ENCODE results near the gene CEP70. TPM values are rescaled to one million over a fixed set of nuclear protein-coding genes. Genes with fewer than 3 reads are reported as not detected.

The CEP70 gene
- total and polyA plus RNA-seq, 2 donors (not counting 1 experiment from before 2014, with no cell fraction given), result 1.00 to 9.6 TPM

GRCh38 chr3:138452436-138452835, 141.6 kb downstream of the CEP70 start:
- H4K20me1 ChIP-seq (ENCODE audit: control insufficient read depth, insufficient read depth, low read length, poor library complexity, severe bottlenecking), result no peaks in the 10 kb centered on the region
- ChIA-PET CTCF (no interaction called here), POLR2A (no interaction called here)
- H3K9ac ChIP-seq (ENCODE audit: low read length), result no peak overlapping the region
- no peaks in the 10 kb centered on the region for H3K36me3 ChIP-seq (replicated peaks in 1 of 2; ENCODE audit: control extremely low read depth in 1 of 2, control insufficient read depth in 1 of 2, extremely low read depth in 1 of 2, insufficient read depth in 2 of 2, low read length in 1 of 2)
- Mint-ChIP-seq H3K27ac (no peak overlapping the region), H3K4me3 (no peak overlapping the region), H3K4me1 (no peaks in the 10 kb centered on the region), H3K27me3 (peaks cover 18% of the 10 kb centered on the region), H3K9me3 (ENCODE audit: insufficient read depth) (no peaks in the 10 kb centered on the region)
- intact Hi-C loops (cut with micrococcal nuclease), result no loop called here
- no peak overlapping the region for H2AFZ ChIP-seq (ENCODE audit: insufficient read depth, low read depth, low read length, poor library complexity, severe bottlenecking)
- no peak for DNase-seq
- no peaks in the 10 kb centered on the region for H3K79me2 ChIP-seq (ENCODE audit: control insufficient read depth, insufficient read depth, low read length)
- no peak overlapping the region for H3K4me3 ChIP-seq (ENCODE audit: control extremely low read depth in 1 of 5, extremely low read depth in 1 of 5, insufficient read depth in 1 of 5, low read depth in 2 of 5, low read length in 4 of 5)
- no peak overlapping the region for H3K27ac ChIP-seq (ENCODE audit: low read length in 2 of 2)
- no peak overlapping the region for H3K4me2 ChIP-seq (replicated peaks; ENCODE audit: low read depth, low read length, poor library complexity, severe bottlenecking)
- H3K9me3 ChIP-seq (ENCODE audit: control extremely low read depth in 1 of 3, control insufficient read depth in 2 of 3, insufficient read depth in 1 of 3, low read length in 2 of 3), result no peaks in the 10 kb centered on the region
- ATAC-seq (ENCODE audit: low read depth), result no peak
- no peak for TF ChIP-seq EZH2 (IDR thresholded peaks at IDR 0.05; ENCODE audit: borderline replicate concordance, insufficient read depth, low read depth, low read length, poor library complexity, severe bottlenecking)
- TF ChIP-seq CTCF (IDR thresholded peaks at IDR 0.05), result no peak
- WGBS (ENCODE audit: insufficient coverage), result 94% methylated on average over 4 of the region's 6 CpGs
- H3K4me1 ChIP-seq (ENCODE audit: control insufficient read depth in 2 of 2, insufficient read depth in 2 of 2, low read length in 2 of 2), result no peaks in the 10 kb centered on the region
- no peaks in the 10 kb centered on the region for H3K27me3 ChIP-seq (replicated peaks in 1 of 4; ENCODE audit: control extremely low read depth in 1 of 4, control insufficient read depth in 3 of 4, insufficient read depth in 4 of 4, low read length in 3 of 4)

- Histone ChIP-seq H3K9me3 (ENCODE audit: control extremely low read depth in 1 of 3, control insufficient read depth in 2 of 3, insufficient read depth in 1 of 3, low read length in 2 of 3) (no peaks in the 10 kb centered on the region), H3K36me3 (replicated peaks in 1 of 2; ENCODE audit: control extremely low read depth in 1 of 2, control insufficient read depth in 1 of 2, extremely low read depth in 1 of 2, insufficient read depth in 2 of 2, low read length in 1 of 2) (no peaks in the 10 kb centered on the region), H3K27ac (ENCODE audit: low read length in 2 of 2) (no peak overlapping the region), H3K4me3 (ENCODE audit: control extremely low read depth in 1 of 5, extremely low read depth in 1 of 5, insufficient read depth in 1 of 5, low read depth in 2 of 5, low read length in 4 of 5) (no peak overlapping the region), H3K4me1 (ENCODE audit: control insufficient read depth in 2 of 2, insufficient read depth in 2 of 2, low read length in 2 of 2) (no peaks in the 10 kb centered on the region), H4K20me1 (ENCODE audit: control insufficient read depth, insufficient read depth, low read length, poor library complexity, severe bottlenecking) (no peaks in the 10 kb centered on the region), H3K9ac (ENCODE audit: low read length) (no peak overlapping the region), H2AFZ (ENCODE audit: insufficient read depth, low read depth, low read length, poor library complexity, severe bottlenecking) (no peak overlapping the region), H3K4me2 (replicated peaks; ENCODE audit: low read depth, low read length, poor library complexity, severe bottlenecking) (no peak overlapping the region), H3K27me3 (replicated peaks in 1 of 4; ENCODE audit: control extremely low read depth in 1 of 4, control insufficient read depth in 3 of 4, insufficient read depth in 4 of 4, low read length in 3 of 4) (no peaks in the 10 kb centered on the region), H3K79me2 (ENCODE audit: control insufficient read depth, insufficient read depth, low read length) (no peaks in the 10 kb centered on the region)
- H3K27me3 Mint-ChIP-seq, result peaks cover 18% of the 10 kb centered on the region
- 93% methylated on average over 41 of the region's 43 CpGs for WGBS (ENCODE audit: insufficient coverage)
- no peaks in the 10 kb centered on the region for H3K4me1 Mint-ChIP-seq
- no peak for DNase-seq
- no peaks in the 10 kb centered on the region for H3K9me3 Mint-ChIP-seq (ENCODE audit: insufficient read depth)
- H3K27ac Mint-ChIP-seq, result no peak overlapping the region
- CTCF ChIA-PET, result no interaction called here
- intact Hi-C loops (cut with micrococcal nuclease), result no loop called here
- no peak overlapping the region for H3K4me3 Mint-ChIP-seq
- TF ChIP-seq CTCF (IDR thresholded peaks at IDR 0.05) (no peak), EZH2 (IDR thresholded peaks at IDR 0.05; ENCODE audit: borderline replicate concordance, insufficient read depth, low read depth, low read length, poor library complexity, severe bottlenecking) (no peak)
- POLR2A ChIA-PET, result no interaction called here
- ATAC-seq (ENCODE audit: low read depth), result no peak
Observed at GRCh38 chr3:138451595-138452162, 142.4 kb downstream of the CEP70 start.

Measured in B cell (primary cell).